Measurements from ENCODE around the gene SLCO1A2.

SLCO1A2 gene

DNA sequence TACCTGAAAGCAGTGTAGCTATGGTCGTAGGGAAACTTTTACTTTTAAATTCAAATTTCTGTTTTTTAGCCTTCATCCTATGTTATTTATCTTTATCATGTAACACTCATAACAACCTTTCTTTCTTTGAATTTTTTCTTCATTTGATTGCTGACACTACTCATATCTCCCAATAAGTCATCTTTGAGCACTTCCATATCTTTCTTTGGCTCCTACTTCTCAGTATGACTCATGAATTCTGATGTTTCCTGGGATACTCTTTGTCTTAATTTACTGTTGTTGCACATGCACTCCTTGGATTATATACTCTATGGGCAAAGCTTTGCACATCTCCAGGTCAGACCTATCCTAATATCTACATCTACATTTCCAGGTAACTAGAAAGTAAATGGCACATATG lies 19.9 kb upstream of the SLCO1A2 start:
- no peak overlapping the region for H3K4me3 ChIP-seq (ENCODE audit: low read length, poor library complexity, severe bottlenecking)
- H3K27me3 ChIP-seq (ENCODE audit: insufficient read depth, low read length, poor library complexity, severe bottlenecking) = no peaks in the 10 kb centered on the region
- no peaks in the 10 kb centered on the region for H3K4me1 ChIP-seq (ENCODE audit: insufficient read depth, low read length, poor library complexity, severe bottlenecking)
- no peaks in the 10 kb centered on the region for H3F3A ChIP-seq (ENCODE audit: low read depth)
- no peaks in the 10 kb centered on the region for H3K9me3 ChIP-seq (ENCODE audit: insufficient read depth, low read depth, low read length)
- no peak overlapping the region for H2AFZ ChIP-seq (ENCODE audit: low read length)
- H3K79me2 ChIP-seq (ENCODE audit: insufficient read depth, low read length) = no peaks in the 10 kb centered on the region
- H3K9ac ChIP-seq (ENCODE audit: low read depth, low read length, poor library complexity, severe bottlenecking) = no peak overlapping the region
- no peaks in the 10 kb centered on the region for H4K20me1 ChIP-seq (ENCODE audit: insufficient read depth, low read length, poor library complexity, severe bottlenecking)
- no peaks in the 10 kb centered on the region for H3K9me2 ChIP-seq (replicated peaks; ENCODE audit: low read depth, low read length)
- H3K4me2 ChIP-seq (ENCODE audit: low read depth, low read length, poor library complexity, severe bottlenecking) = no peak overlapping the region
- H3K36me3 ChIP-seq (ENCODE audit: insufficient read depth, low read length) = no peaks in the 10 kb centered on the region
- TF ChIP-seq EZH2phosphoT487 (IDR thresholded peaks at IDR 0.05; ENCODE audit: borderline replicate concordance) = no peak
- no peak for TF ChIP-seq CTCF (conservative IDR thresholded peaks at IDR 0.05; ENCODE audit: low read length)

GRCh38 chr12:21353948-21354347 lies 19.2 kb upstream of the SLCO1A2 start:
- Histone ChIP-seq H3F3A (ENCODE audit: low read depth) (no peaks in the 10 kb centered on the region), H2AFZ (ENCODE audit: low read length) (no peak overlapping the region), H3K9me2 (replicated peaks; ENCODE audit: low read depth, low read length) (no peaks in the 10 kb centered on the region), H3K4me1 (ENCODE audit: insufficient read depth, low read length, poor library complexity, severe bottlenecking) (no peaks in the 10 kb centered on the region), H3K27me3 (ENCODE audit: insufficient read depth, low read length, poor library complexity, severe bottlenecking) (no peaks in the 10 kb centered on the region), H3K4me2 (ENCODE audit: low read depth, low read length, poor library complexity, severe bottlenecking) (no peak overlapping the region), H3K9me3 (ENCODE audit: insufficient read depth, low read depth, low read length) (no peaks in the 10 kb centered on the region), H3K79me2 (ENCODE audit: insufficient read depth, low read length) (no peaks in the 10 kb centered on the region), H3K36me3 (ENCODE audit: insufficient read depth, low read length) (no peaks in the 10 kb centered on the region), H4K20me1 (ENCODE audit: insufficient read depth, low read length, poor library complexity, severe bottlenecking) (no peaks in the 10 kb centered on the region), H3K4me3 (ENCODE audit: low read length, poor library complexity, severe bottlenecking) (no peak overlapping the region), H3K9ac (ENCODE audit: low read depth, low read length, poor library complexity, severe bottlenecking) (no peak overlapping the region)
- no peak for TF ChIP-seq CTCF (conservative IDR thresholded peaks at IDR 0.05; ENCODE audit: low read length)
- TF ChIP-seq EZH2phosphoT487 (IDR thresholded peaks at IDR 0.05; ENCODE audit: borderline replicate concordance) = no peak

DNA sequence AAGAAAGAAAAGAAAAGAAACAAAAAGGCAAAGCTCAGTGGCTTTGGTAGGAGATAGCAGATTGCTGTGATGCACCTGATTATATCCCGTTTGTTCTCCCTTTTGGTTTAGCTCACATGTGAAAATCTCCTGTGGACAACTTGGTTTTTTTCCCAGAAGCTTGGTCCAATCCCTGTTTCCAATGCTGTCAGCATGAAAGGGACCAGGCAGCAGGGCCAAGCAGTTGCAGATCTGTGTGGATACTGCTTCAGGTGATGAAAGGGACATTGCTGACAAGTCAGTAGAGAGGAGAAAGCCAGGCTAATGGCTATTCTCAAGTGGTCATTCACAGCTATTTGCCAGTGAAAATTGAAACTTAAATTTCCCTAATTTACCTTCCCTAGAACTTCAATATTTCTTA lies 18.8 kb upstream of the SLCO1A2 start:
- no peak overlapping the region for H3K4me2 ChIP-seq (ENCODE audit: low read depth, low read length, poor library complexity, severe bottlenecking)
- no peak overlapping the region for H2AFZ ChIP-seq (ENCODE audit: low read length)
- H3K79me2 ChIP-seq (ENCODE audit: insufficient read depth, low read length) = no peaks in the 10 kb centered on the region
- no peaks in the 10 kb centered on the region for H3K9me2 ChIP-seq (replicated peaks; ENCODE audit: low read depth, low read length)
- TF ChIP-seq EZH2phosphoT487 (IDR thresholded peaks at IDR 0.05; ENCODE audit: borderline replicate concordance) (no peak), CTCF (conservative IDR thresholded peaks at IDR 0.05; ENCODE audit: low read length) (no peak)
- H4K20me1 ChIP-seq (ENCODE audit: insufficient read depth, low read length, poor library complexity, severe bottlenecking) = no peaks in the 10 kb centered on the region
- H3K9ac ChIP-seq (ENCODE audit: low read depth, low read length, poor library complexity, severe bottlenecking) = no peak overlapping the region
- H3K36me3 ChIP-seq (ENCODE audit: insufficient read depth, low read length) = no peaks in the 10 kb centered on the region
- H3K4me1 ChIP-seq (ENCODE audit: insufficient read depth, low read length, poor library complexity, severe bottlenecking) = no peaks in the 10 kb centered on the region
- H3F3A ChIP-seq (ENCODE audit: low read depth) = no peaks in the 10 kb centered on the region
- no peak overlapping the region for H3K4me3 ChIP-seq (ENCODE audit: low read length, poor library complexity, severe bottlenecking)
- H3K9me3 ChIP-seq (ENCODE audit: insufficient read depth, low read depth, low read length) = no peaks in the 10 kb centered on the region
- H3K27me3 ChIP-seq (ENCODE audit: insufficient read depth, low read length, poor library complexity, severe bottlenecking) = no peaks in the 10 kb centered on the region

Measured in Loucy (cell line).